IMR-90 (cell line): ENCODE data around the gene RECK. TPM values are rescaled to one million over a fixed set of nuclear protein-coding genes. Genes with fewer than 3 reads are reported as not detected.

Experiments used
- ATAC-seq: fragments of 200-7000 bp; cut with Tn5 transposase; 2 replicates; pipeline ENCODE4 v1.9.1; 2020; ENCODE audit warnings: low read depth, mild to moderate bottlenecking, moderate library complexity
- BruUV-seq: library from RNA; stranded (reverse); fragments of 400-500 nt; replicated peaks from 2 replicates; lab custom pipeline; 2021; lab: Mats Ljungman, UMichigan
- CTCF ChIA-PET: fragments of 300-600 bp; formaldehyde crosslinking; extraction: SDS; loops from one replicate; lab custom pipeline; 2021; ENCODE audit warnings: antibody characterized with exemption; lab: Yijun Ruan, JAX
- POLR2A ChIA-PET: fragments of 300-600 bp; sonication (Branson Sonifier 250); formaldehyde crosslinking; loops from one replicate; lab custom pipeline; 2022; ENCODE audit warnings: antibody characterized with exemption; ENCODE audit not compliant: unreplicated experiment; lab: Charles Lee
- DNase-seq: peaks from one replicate; pipeline ENCODE4 v3.0.0; 2013
- H2AFZ ChIP-seq: replicated peaks from 2 replicates; pipeline ENCODE3; 2013; ENCODE audit warnings: low read length, mild to moderate bottlenecking; ENCODE audit not compliant: poor library complexity
- H2AK5ac ChIP-seq: 2 replicates; pipeline ENCODE4 v1.6.1; 2013; ENCODE audit warnings: low read depth, low read length, inconsistent platforms
- H2AK9ac ChIP-seq: replicated peaks from 2 replicates; pipeline ENCODE3; 2013; ENCODE audit warnings: mild to moderate bottlenecking, low read depth, low read length, moderate library complexity; ENCODE audit not compliant: poor library complexity
- H2BK120ac ChIP-seq: 2 replicates; pipeline ENCODE4 v1.6.1; 2013; ENCODE audit warnings: low read depth, low read length, inconsistent platforms
- H2BK15ac ChIP-seq: 3 replicates; pipeline ENCODE4 v1.6.1; 2013; ENCODE audit warnings: low read depth, low read length, inconsistent platforms
- H2BK20ac ChIP-seq: 2 replicates; pipeline ENCODE4 v1.6.1; 2013; ENCODE audit warnings: low read depth, mild to moderate bottlenecking, inconsistent platforms, low read length, moderate library complexity
- H2BK5ac ChIP-seq: 2 replicates; pipeline ENCODE4 v1.6.1; 2013; ENCODE audit warnings: mild to moderate bottlenecking, low read depth, low read length, inconsistent platforms; ENCODE audit not compliant: poor library complexity, severe bottlenecking
- H3K14ac ChIP-seq: replicated peaks from 2 replicates; pipeline ENCODE4 v1.6.1; 2013; ENCODE audit warnings: low read depth, low read length, inconsistent platforms
- H3K18ac ChIP-seq: 2 replicates; pipeline ENCODE4 v1.6.1; 2013; ENCODE audit warnings: low read depth, low read length, control low read depth
- H3K23ac ChIP-seq: 2 replicates; pipeline ENCODE4 v1.6.1; 2013; ENCODE audit warnings: low read depth, low read length, inconsistent platforms
- H3K27ac ChIP-seq: 2 replicates; pipeline ENCODE4 v1.5.1; 2013; ENCODE audit warnings: mild to moderate bottlenecking, control low read depth, low read length; ENCODE audit not compliant: insufficient read depth
- H3K27me3 ChIP-seq: 2 replicates; pipeline ENCODE4 v1.6.1; 2013; ENCODE audit warnings: low read length; ENCODE audit not compliant: control insufficient read depth, insufficient read depth
- H3K36me3 ChIP-seq: 2 replicates; pipeline ENCODE4 v1.6.1; 2013; ENCODE audit warnings: low read length, mixed read lengths; ENCODE audit not compliant: control insufficient read depth, insufficient read depth
- H3K4ac ChIP-seq: 2 replicates; pipeline ENCODE4 v1.6.1; 2013; ENCODE audit warnings: low read depth, low read length, inconsistent platforms
- H3K4me1 ChIP-seq: 2 replicates; pipeline ENCODE4 v1.6.1; 2013; ENCODE audit warnings: low read length, mixed read lengths; ENCODE audit not compliant: control insufficient read depth, insufficient read depth
- H3K4me2 ChIP-seq: 2 replicates; pipeline ENCODE4 v1.6.1; 2013; ENCODE audit warnings: low read depth, mild to moderate bottlenecking, control low read depth, low read length, moderate library complexity
- H3K4me3 ChIP-seq: 2 replicates; pipeline ENCODE4 v1.5.1; 2013; ENCODE audit warnings: low read depth, mild to moderate bottlenecking, control low read depth, low read length, moderate library complexity; ENCODE audit not compliant: insufficient read depth
- H3K56ac ChIP-seq: 2 replicates; pipeline ENCODE4 v1.6.1; 2013; ENCODE audit warnings: low read length, inconsistent platforms; ENCODE audit not compliant: insufficient read depth; ENCODE audit errors: extremely low read depth
- H3K79me1 ChIP-seq, 2 experiments: 2 replicates each; pipeline ENCODE4 v1.6.1; 2013; ENCODE audit warnings: low read length in 2 of 2, inconsistent platforms in 1 of 2, low read depth in 1 of 2
- H3K9ac ChIP-seq: 2 replicates; pipeline ENCODE4 v1.6.1; 2013; ENCODE audit warnings: low read depth, low read length, control low read depth
- H3K9me1 ChIP-seq: 2 replicates; pipeline ENCODE4 v1.6.1; 2013; ENCODE audit warnings: low read length, inconsistent platforms; ENCODE audit not compliant: insufficient read depth
- H3K9me3 ChIP-seq: 2 replicates; pipeline ENCODE4 v1.6.1; 2013; ENCODE audit warnings: low read length; ENCODE audit not compliant: control insufficient read depth, insufficient read depth
- H4K20me1 ChIP-seq: 2 replicates; pipeline ENCODE4 v1.6.1; 2013; ENCODE audit warnings: low read length, inconsistent platforms; ENCODE audit not compliant: insufficient read depth
- H4K5ac ChIP-seq: 2 replicates; pipeline ENCODE4 v1.6.1; 2013; ENCODE audit warnings: mild to moderate bottlenecking, low read depth, low read length, control low read depth
- H4K8ac ChIP-seq, 2 experiments: 2 replicates each; pipeline ENCODE4 v1.6.1; 2013; ENCODE audit warnings: low read depth in 2 of 2, low read length in 2 of 2, control low read depth in 1 of 2, inconsistent platforms in 1 of 2
- H4K91ac ChIP-seq: 2 replicates; pipeline ENCODE4 v1.6.1; 2013; ENCODE audit warnings: low read depth, low read length, inconsistent platforms; ENCODE audit not compliant: insufficient read depth
- BHLHE40 ChIP-seq: fragments of 150-350 bp; IDR thresholded peaks from 2 replicates; pipeline ENCODE4 v1.6.1; 2016; ENCODE audit warnings: mild to moderate bottlenecking, low read depth, low read length
- FOS ChIP-seq: fragments of 150-350 bp; IDR thresholded peaks from 2 replicates; pipeline ENCODE4 v1.6.1; 2016; ENCODE audit warnings: low read depth, low read length
- MAZ ChIP-seq: IDR thresholded peaks from 2 replicates; pipeline ENCODE4 v1.6.1; 2012; ENCODE audit warnings: low read depth, mild to moderate bottlenecking, low read length, improper control_type of control experiment, moderate library complexity, borderline replicate concordance
- MXI1 ChIP-seq: IDR thresholded peaks from 2 replicates; pipeline ENCODE4 v1.6.1; 2012; ENCODE audit warnings: low read depth, mild to moderate bottlenecking, low read length, moderate library complexity, borderline replicate concordance
- RAD21 ChIP-seq: IDR thresholded peaks from 2 replicates; pipeline ENCODE4 v1.6.1; 2012; ENCODE audit warnings: low read length, improper control_type of control experiment
- RCOR1 ChIP-seq: IDR thresholded peaks from 2 replicates; pipeline ENCODE4 v1.6.1; 2012; ENCODE audit warnings: mild to moderate bottlenecking, low read length, improper control_type of control experiment; ENCODE audit not compliant: insufficient replicate concordance
- RFX5 ChIP-seq: IDR thresholded peaks from 2 replicates; pipeline ENCODE4 v1.8.0; 2012; ENCODE audit warnings: low read depth, mild to moderate bottlenecking, low read length, moderate library complexity
- WGBS, 2 experiments: methylation state at CpG; one replicate each; pipeline versions ENCODE4 v1.1.5 to v1.1.7; 2013; ENCODE audit warnings: missing lambda C conversion rate in 2 of 2; ENCODE audit not compliant: insufficient read length in 1 of 2; ENCODE audit errors: extremely low coverage in 2 of 2; 5-methylcytosine and 5-hydroxymethylcytosine counted together
- dilution Hi-C: fragments of 300-500 bp; cut with HindIII; formaldehyde crosslinking; loops from one replicate; pipeline ENCODE4 v1.14.3; 2018; ENCODE audit warnings: low sequenced_read_pairs; ENCODE audit not compliant: unreplicated experiment
- in situ Hi-C: fragments of 300-500 bp; cut with MboI; formaldehyde crosslinking; loops from 3 replicates; pipeline ENCODE4 v1.14.3; 2019; ENCODE audit warnings: low sequenced_read_pairs, inconsistent platforms, mixed read lengths
- intact Hi-C: fragments of 100-400 bp; cut with micrococcal nuclease; formaldehyde crosslinking; loops from 2 replicates; pipeline ENCODE4 v1.10.0; 2022
- polyA plus RNA-seq, 3 experiments: library from polyadenylated mRNA; depleted of rRNA; stranded (reverse); fragments of >200 nt; gene quantifications; 2 replicates each; pipeline ENCODE4 v1.2.3, GENCODE V29; 2012; ENCODE audit warnings: low replicate concordance in 1 of 3
- total RNA-seq: library from RNA; depleted of rRNA; stranded (reverse); fragments of >200 nt; gene quantifications from 2 replicates; pipeline ENCODE4 v1.2.3, GENCODE V29; 2012
- TF ChIP-seq, protein P1 (sequence below): conservative IDR thresholded peaks from 2 replicates; pipeline ENCODE4 v1.5.1; 2012; ENCODE audit warnings: mild to moderate bottlenecking, low read depth, low read length, improper control_type of control experiment

Gene RECK
- total and polyA plus RNA-seq, 2 of the 4 experiments (the other 2 are of a cell fraction): 23.5 to 44.0 TPM

DNA sequence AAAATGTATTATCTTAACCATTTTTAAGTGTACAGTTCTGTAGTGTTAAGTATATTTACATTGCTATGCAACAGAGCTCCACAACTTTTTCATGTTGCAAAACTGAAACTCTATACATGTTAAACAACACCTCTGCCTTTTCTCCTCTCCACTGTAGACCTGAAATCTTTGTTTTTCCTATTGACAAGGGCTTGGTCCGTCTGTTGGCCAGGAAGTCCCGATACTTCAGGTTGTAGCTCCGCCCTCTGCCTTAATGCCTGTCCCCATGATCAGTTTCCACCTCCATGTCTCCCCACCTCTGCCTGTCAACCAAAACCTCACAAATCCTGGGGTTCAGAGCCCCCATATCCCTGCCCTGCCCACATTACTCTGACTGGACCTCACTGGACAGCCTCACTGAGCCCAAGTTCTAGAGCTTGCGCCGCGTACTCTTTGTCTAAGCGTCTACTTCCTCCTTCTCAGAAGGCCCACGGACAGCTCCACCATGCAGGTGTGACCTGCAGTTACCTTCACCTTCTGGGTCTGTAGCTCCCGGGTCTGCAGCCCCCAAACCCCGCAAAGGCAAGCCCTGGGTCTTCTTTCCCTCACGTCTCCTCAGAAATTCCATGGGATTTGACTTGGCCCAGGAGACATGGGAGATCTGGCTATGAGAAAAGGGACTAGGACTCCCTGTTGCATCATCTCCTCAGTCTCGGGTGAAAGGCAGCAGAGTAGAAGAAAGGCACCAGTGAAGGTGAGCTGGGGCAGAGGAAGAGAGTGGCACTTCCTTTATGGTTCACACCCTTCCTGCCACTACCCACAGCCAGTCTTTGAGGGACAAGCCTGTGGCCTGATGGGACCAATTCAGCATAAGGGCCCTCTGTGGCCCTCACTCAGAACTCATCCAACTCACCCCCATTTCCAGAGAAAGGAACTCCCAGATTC is 107.9 kb downstream of the RECK start (continued):
- TF ChIP-seq MAZ (no peak), FOS (no peak)

- Histone ChIP-seq H3K9me3 (no peaks in the 10 kb centered on the region), H4K20me1 (peaks cover 39% of the 10 kb centered on the region), H4K5ac (no peak overlapping the region), H2BK5ac (no peak overlapping the region), H3K56ac (no peak overlapping the region), H2BK20ac (no peak overlapping the region), H3K4ac (no peak overlapping the region), H3K27me3 (no peaks in the 10 kb centered on the region), H3K9me1 (peaks cover 23% of the 10 kb centered on the region), H2BK15ac (no peak overlapping the region), H3K14ac (no peak overlapping the region), H3K4me3 (no peak overlapping the region), H3K27ac (no peak overlapping the region), H3K4me2 (no peak overlapping the region), H4K91ac (no peak overlapping the region), H2BK120ac (no peak overlapping the region), H3K23ac (no peak overlapping the region), H3K4me1 (peaks cover 22% of the 10 kb centered on the region), H2AK9ac (no peak overlapping the region), H3K18ac (no peak overlapping the region), H2AK5ac (no peak overlapping the region), H3K36me3 (peaks cover 56% of the 10 kb centered on the region), H4K8ac (no peak overlapping the region), H2AFZ (no peak overlapping the region), H3K9ac (no peak overlapping the region), H3K79me1 (peaks cover 21 to 89% of the 10 kb centered on the region in 2 experiments; a peak in 3 of 4 replicates)
- no CpG with 5 or more reads among the region's 4 CpGs for WGBS, 2 experiments
- dilution Hi-C loops: no loop called here
- DNase-seq: no peak
- ATAC-seq: no peak
- no peak for TF ChIP-seq RCOR1
- no peak for TF ChIP-seq BHLHE40
- TF ChIP-seq RAD21: no peak
- no peak for TF ChIP-seq RFX5
- TF ChIP-seq, protein P1, sequence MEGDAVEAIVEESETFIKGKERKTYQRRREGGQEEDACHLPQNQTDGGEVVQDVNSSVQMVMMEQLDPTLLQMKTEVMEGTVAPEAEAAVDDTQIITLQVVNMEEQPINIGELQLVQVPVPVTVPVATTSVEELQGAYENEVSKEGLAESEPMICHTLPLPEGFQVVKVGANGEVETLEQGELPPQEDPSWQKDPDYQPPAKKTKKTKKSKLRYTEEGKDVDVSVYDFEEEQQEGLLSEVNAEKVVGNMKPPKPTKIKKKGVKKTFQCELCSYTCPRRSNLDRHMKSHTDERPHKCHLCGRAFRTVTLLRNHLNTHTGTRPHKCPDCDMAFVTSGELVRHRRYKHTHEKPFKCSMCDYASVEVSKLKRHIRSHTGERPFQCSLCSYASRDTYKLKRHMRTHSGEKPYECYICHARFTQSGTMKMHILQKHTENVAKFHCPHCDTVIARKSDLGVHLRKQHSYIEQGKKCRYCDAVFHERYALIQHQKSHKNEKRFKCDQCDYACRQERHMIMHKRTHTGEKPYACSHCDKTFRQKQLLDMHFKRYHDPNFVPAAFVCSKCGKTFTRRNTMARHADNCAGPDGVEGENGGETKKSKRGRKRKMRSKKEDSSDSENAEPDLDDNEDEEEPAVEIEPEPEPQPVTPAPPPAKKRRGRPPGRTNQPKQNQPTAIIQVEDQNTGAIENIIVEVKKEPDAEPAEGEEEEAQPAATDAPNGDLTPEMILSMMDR: no peak
- no peak for TF ChIP-seq MXI1
- ChIA-PET POLR2A (no interaction called here), CTCF (no interaction called here)
- intact Hi-C loops: no loop called here
- BruUV-seq: no TSS peak
- in situ Hi-C loops: no loop called here
Observed at GRCh38 chr9:36145970-36146369, 109.3 kb downstream of the RECK start.
